Hematopoietic multipotent progenitor cell treated with erythropoietin and hydrocortisone succinate and interleukin-3 and kit ligand, for 17 days (in vitro differentiated cells): Measurements from ENCODE around the gene CAMK2D.

Source experiments
- DNase-seq: peaks from one replicate; pipeline ENCODE4 v3.0.0-alpha.2; 2015; ENCODE audit warnings: low spot score

Gene CAMK2D

GRCh38 chr4:113682730-113683537, 78.6 kb downstream of the CAMK2D start:
- DNase-seq, result no peak

GRCh38 chr4:113678641-113679040, 82.9 kb downstream of the CAMK2D start:
- no peak for DNase-seq

GRCh38 chr4:113677325-113677724, 84.2 kb downstream of the CAMK2D start:
- DNase-seq, result no peak

DNA sequence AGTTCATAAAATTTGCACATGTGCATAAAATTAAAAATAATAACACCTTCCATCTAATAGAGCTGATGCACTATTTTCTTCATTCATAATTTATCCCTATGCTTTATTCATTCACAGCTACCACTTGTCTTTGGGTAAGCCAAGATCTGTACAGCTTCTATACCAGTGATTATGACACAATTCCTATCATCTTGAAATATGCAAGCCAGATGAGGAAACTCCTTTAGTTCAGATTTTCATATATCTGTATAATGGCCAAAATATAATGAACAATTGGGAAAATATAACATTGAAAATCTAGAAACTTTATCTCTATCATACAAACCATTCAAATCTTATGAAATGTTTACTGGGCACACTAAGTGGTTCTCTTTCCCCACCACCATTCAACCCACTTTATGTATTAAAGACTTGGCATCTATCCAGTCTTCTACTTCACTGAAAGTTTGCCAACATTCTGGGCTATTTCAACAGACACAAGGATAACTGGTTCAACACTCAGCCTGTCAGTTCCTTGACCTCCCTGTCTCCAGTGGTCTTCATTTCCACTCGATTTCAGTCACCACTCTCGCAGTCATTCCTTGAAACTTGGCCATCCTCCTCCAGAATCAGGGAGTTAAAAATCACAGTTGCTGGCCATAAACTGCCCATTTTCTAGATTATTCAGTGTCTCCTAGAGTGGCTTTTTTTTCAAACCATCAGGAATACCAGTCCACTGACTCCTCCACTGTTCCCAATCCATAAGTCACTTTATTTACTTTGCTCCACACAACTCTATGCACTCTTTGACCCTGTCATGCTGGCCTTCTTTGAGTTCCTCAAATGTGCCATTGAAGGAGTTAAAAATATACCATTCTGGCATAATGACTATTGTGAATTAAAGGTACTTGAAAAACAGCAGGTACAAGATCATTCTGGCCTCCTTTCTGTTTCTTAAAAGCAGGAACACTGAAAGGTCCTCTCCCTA, 85.5 kb downstream of the CAMK2D start:
- DNase-seq, result no peak

GRCh38 chr4:113674733-113675132, 86.8 kb downstream of the CAMK2D start:
- no peak for DNase-seq

DNA sequence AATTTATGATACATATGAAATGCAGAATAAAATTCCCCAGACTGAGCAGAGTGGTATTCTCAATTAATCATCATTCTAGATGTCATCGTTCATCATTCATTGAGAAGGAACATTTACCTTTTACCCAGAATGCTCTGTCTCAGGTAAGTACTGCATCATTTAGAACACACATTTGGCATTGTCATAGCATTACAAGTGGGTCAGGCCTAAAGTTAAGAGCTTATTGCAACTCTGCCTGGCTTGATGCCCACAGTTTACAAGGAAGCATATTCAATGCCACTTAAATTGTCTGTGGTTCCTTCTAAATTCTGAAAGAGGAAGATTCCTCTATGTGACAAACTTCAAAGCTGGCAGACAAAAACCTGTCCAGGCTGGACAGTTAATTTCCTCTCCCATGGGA, 87.3 kb downstream of the CAMK2D start:
- DNase-seq, result no peak

DNA sequence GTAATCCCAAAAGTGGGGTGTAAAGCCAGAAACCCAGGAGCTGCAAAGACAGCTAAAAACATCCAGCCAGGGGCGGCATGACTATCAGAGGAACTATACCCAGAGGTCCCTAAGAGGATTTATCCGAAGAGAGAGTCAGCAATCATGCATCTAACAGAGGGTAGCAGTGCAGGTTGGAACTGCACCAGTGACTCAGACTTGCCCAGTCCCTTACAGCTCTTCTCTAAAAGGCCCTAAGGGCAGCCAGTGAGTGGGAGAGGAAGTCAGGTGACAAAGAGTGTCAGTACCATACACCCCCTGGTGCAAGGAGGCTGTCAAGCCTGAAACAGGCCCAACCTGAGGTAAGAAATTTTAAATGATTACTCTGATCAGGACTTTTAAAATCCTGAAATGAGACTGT, 88.1 kb downstream of the CAMK2D start:
- DNase-seq, result no peak

- no peak for DNase-seq
Measured at GRCh38 chr4:113666386-113667114, 95.0 kb downstream of the CAMK2D start.

DNA sequence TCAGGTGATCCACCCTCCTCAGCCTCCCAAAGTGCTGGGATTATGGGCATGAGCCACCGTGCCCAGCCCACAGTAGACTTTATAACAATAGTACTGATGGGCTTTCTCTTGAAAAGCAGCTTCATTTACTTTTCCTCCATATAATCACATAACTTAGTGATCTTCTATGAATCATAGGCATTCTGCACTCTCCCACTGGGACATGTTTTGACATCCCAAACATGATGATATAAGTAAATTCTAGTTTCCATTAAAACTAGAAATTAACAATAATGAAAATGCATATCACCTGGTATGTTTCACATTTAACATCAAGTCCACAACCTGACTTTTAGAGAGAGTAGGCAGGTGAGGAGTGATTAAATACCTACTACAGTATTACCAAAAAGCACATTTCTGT, 96.5 kb downstream of the CAMK2D start:
- no peak for DNase-seq

DNA sequence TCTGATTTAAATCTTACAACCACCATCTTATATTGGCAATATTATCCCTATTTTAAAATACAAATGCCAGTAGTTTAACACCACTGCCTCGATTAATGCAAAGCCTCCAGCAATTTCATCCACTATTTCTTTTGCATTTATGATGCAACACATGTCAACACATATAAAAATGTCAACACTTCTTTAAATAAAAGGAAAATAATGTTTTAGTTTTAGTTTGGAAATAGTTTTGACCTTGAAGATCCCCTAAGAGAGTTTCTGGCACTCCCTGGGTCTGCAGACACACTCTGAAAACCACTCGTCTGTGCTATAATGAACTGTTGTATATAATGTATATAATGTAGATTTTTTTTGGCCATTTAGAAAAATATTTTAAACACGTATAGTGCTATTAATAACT, 99.0 kb downstream of the CAMK2D start:
- DNase-seq, result no peak

DNA sequence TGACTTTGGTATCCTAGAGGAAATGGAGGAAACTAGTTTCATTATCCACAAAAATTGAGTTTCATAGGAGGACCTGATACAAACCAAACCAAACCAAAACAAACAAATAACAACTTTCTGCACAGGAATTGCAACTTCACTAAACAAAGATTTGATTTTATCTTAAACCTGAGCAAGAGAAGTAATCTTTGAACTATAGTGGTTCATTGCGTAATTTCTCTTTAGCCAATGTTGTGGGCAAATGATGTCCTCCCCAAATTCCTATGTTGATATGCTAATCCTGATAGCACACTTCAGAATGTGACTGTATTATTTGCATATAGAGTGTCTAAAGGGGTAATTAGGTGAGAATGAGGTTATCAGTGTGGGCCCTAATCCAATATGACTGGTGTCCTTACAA, 102.4 kb downstream of the CAMK2D start:
- no peak for DNase-seq

DNA sequence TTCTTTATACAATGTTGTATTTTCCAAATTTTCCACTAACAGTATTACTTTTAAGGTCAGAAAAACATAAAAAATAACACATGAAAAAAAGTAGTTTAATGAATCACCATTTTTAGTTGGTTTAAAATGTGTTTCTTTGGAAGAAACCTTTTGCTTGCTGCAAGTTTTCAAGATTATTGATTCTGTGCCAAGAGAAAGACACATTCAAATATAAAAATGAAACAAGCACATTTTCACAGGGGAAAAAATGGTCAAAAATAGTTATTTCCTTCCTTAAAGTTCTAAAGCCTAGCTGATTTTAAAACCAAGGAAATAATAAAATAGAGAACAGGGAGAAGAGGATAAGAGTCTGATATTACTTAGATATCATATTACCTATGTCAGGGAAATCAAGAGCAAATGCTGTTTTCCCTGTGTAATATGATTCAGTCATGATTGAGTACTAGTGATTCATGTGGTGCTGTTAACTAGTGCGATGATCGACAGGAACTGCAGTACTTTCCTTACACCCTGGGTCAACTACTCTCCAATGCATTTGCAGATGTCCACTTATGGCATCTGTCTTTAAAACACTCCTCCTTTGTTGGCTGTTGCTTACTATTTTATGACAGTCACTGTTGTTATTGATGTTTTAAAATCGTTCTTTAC, 103.8 kb downstream of the CAMK2D start:
- DNase-seq, result no peak

DNA sequence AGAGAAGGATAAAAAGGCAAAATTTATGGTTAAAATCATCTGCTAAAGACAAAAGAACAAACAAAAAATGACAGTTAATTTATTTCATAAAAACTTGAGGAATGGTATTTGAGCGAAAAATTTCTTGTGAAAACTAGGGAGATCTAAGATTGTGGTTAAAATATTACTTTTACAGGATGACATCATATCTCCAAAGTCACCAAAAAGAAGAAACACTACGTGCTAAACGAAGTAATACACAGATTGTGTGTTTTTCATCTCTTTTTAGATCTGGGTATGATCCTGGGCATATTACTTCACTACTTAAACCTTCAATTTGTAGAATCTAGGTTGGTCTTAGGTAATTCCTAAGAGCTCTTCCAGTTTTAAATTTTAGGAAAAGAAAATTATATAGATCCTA, 107.7 kb downstream of the CAMK2D start:
- DNase-seq, result no peak

- no peak for DNase-seq
Measured at GRCh38 chr4:113646442-113646822, 115.1 kb downstream of the CAMK2D start.

DNA sequence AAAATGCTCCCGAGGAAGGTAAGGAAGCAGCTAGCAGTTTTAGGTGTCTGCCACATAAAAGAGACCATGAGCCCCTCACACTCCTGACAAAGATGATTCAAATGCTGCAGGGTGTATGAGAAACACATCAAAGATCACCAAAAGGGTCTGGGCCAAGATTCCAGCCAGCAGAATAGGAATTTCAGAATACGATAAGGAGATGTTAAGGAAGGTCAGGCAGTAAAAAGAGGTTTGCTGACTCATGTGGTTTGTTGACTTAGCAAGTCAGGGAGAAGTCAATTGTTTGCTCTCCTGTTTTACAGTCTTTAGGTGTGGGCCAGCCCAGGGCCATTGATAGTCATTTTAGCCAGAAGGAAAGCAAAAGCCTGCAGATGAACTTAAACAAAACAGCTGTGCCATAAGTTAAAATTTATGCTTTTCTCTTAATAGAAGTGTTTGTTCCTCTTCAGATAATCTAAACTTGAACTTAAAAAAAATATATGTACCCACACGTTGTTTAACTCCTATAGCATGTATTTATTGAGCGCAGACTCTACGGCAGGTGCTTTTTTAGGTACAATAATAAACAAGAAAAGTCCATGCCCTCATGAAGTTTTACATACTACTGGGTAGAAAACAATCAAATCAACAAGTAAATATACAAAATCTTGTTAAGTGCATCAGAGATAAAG, 115.6 kb downstream of the CAMK2D start:
- no peak for DNase-seq

- DNase-seq, result no peak
Measured at GRCh38 chr4:113645288-113645687, 116.2 kb downstream of the CAMK2D start.

- DNase-seq, result no peak
Measured at GRCh38 chr4:113644398-113644797, 117.1 kb downstream of the CAMK2D start.

DNA sequence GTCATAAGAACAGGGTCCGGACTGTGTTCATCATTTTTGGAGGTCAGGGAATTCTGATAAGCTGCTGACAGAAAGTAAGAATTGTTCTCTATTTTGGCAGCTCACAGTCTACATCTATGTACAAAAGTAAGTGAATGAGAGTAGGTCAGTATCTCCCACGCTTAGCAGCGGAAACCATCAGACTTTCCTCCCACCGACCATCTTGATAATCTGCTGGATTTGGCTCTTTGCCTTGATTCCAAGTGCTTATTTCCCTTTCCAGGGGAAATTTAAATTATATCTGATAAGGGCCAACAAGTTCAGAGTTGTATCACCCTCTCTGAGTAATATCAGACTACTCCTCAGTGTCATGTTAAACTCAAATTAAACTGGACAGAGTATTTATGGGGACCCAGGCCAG, 118.0 kb downstream of the CAMK2D start:
- no peak for DNase-seq

GRCh38 chr4:113641025-113641431, 120.5 kb downstream of the CAMK2D start:
- no peak for DNase-seq

GRCh38 chr4:113639326-113639725, 122.2 kb downstream of the CAMK2D start:
- no peak for DNase-seq

GRCh38 chr4:113638562-113638832, 123.0 kb downstream of the CAMK2D start:
- no peak for DNase-seq
